GM23338 (cell line): Measurements from ENCODE around the gene CDH12.
"Not testable (repeated sequence)": the region's sequence is repeated elsewhere in the genome, so short reads cannot be mapped to it uniquely, and the experiment has no call there.

Source experiments
- EZH2phosphoT487 ChIP-seq: fragments of 200-600 bp; sonication (generic); IDR thresholded peaks from one replicate; pipeline ENCODE4 v1.8.1; 2018; ENCODE audit warnings: antibody characterized with exemption; ENCODE audit not compliant: unreplicated experiment
- TF ChIP-seq, protein P1 (sequence below), 2 experiments: fragments of 200-600 bp in 1 of 2; sonication (generic) in 1 of 2; conservative IDR thresholded peaks; 2 replicates each; pipeline versions ENCODE4 v1.5.1 to v1.6.1; 2016 to 2017; ENCODE audit warnings: antibody characterized with exemption in 2 of 2, low read depth in 2 of 2, mild to moderate bottlenecking in 2 of 2, moderate library complexity in 1 of 2

DNA sequence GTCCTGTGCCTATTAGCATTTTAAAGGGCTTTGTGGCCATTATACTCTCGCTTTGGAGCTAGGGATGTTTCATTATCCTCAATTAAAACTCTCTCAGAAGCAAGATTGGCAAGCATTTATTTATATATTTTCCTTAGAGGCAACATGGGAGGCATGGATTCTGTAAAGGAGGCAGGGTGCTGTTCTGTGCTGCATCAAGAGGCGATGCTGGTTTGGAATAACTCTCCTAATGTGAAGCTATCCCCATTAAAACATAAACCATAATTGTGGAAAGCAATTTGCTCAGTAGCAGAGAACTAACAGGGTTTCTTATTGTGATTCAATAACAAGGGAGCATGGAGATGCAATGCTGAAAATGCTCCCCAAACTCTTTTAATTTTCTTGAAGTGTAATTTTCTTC is 664.5 kb downstream of the CDH12 start:
- not testable (repeated sequence) for TF ChIP-seq EZH2phosphoT487
- TF ChIP-seq, protein P1, sequence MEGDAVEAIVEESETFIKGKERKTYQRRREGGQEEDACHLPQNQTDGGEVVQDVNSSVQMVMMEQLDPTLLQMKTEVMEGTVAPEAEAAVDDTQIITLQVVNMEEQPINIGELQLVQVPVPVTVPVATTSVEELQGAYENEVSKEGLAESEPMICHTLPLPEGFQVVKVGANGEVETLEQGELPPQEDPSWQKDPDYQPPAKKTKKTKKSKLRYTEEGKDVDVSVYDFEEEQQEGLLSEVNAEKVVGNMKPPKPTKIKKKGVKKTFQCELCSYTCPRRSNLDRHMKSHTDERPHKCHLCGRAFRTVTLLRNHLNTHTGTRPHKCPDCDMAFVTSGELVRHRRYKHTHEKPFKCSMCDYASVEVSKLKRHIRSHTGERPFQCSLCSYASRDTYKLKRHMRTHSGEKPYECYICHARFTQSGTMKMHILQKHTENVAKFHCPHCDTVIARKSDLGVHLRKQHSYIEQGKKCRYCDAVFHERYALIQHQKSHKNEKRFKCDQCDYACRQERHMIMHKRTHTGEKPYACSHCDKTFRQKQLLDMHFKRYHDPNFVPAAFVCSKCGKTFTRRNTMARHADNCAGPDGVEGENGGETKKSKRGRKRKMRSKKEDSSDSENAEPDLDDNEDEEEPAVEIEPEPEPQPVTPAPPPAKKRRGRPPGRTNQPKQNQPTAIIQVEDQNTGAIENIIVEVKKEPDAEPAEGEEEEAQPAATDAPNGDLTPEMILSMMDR (conservative IDR thresholded peaks at IDR 0.05; ENCODE audit: low read depth in 2 of 2) = not testable (repeated sequence)
